ENCODE results near the gene TOLLIP.
"Not testable (repeated sequence)": the region's sequence is repeated elsewhere in the genome, so short reads cannot be mapped to it uniquely, and the experiment has no call there.

TOLLIP gene

DNA sequence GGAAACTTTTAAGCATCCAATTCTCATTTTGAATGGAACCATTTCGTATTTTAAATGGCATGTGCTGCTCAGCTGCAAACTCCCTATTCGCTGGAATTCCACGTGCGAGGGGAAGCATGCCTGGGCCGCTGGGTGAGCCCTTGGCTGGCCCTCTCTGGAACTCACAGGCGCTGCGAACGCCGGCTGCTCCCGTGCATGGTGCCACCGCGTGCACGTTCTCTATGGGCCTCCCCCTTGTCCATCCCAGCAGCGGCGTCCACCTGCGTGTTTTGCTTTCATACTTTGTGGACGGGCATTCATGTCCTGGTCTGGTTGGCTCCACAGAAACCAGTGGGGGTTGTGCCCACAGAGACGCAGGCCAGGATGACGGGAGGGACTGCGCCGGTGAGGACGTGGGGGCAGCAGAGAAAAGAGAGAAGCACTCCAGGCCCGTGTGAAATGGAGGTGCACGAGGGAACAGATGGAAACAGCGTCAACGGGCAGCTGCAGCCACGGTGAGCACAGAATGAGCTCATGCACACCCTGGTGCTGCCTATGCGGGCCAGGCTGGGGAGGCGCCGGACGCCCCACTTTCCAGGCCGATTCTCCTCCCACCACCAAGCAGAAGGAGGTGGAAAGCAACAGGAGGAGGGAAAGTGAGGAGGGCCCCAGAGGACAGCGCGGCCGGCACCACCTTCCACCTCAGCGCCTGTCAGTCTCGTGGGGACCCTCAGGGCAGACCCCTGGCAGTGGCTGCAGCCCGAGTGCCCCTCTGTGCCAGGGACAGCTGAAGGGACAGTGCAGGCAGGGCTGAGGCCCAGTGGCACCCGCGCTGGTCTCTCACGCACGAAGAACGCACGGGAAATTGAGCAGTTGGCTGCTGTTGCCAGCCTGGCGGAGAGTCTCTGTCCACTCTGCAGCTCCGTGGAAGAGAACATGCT, 29.1 kb downstream of the TOLLIP start:
- DNase-seq = no peak

DNA sequence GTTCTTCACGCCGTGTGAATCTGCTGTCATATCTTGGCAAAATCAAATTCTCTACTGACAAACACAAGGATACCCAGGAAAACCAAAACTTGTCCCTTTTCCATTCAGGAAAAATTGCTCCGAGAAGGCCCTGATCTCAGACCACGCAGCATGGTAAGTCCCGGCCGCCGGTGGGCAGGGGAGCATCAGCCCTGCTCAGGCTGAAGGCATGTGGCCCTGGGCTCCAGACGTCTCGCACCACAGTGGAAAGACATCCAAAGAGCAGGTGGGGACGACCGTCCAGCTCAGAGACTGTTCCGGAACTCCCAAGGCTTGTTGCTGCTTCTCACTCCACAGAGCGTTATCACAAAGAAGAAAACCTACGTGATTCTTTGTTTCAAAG, 29.8 kb downstream of the TOLLIP start:
- DNase-seq = no peak

DNA sequence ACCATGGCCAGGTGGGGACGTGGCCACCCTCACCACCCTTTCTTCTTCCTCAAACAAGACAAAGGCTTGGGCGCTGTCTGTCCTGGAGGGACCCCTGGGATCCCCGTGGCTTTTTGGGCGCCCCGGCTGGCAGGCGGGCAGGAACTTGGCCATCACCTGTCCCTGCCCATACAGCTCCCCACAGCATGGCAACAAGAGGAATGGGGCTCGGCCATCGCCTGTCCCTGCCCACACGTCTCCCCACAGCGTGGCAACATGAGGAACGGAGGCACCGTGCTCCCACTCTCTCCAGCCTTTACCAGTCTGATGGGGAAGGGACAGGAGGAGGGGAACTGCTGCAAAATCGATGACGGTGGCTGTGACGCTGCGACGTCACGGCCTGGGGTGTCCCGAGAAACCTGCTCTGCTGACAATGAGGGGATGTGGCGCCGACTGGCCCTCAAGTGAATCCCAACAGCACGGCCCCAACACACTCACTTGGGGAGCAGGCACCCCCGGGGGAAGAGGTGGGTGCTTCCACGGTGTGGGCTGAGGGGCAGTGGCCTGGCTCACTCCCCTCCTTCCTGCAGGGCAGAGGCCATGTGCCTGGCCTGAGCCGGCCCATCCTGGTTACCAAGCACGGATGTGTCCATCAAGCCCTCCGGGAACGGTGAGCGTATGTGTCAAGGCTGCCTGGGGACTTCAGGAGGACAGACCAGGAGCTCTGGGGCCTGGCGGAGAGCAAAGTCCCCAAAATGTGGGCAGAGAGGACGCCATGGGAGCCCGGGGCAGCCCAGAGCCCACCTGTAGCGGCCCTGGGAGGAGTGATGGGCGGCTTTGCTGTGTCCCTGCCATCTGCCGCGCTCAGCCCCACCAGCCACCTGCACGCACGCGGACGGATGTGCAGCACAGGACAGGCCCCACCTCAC, 30.4 kb downstream of the TOLLIP start:
- DNase-seq = no peak

DNA sequence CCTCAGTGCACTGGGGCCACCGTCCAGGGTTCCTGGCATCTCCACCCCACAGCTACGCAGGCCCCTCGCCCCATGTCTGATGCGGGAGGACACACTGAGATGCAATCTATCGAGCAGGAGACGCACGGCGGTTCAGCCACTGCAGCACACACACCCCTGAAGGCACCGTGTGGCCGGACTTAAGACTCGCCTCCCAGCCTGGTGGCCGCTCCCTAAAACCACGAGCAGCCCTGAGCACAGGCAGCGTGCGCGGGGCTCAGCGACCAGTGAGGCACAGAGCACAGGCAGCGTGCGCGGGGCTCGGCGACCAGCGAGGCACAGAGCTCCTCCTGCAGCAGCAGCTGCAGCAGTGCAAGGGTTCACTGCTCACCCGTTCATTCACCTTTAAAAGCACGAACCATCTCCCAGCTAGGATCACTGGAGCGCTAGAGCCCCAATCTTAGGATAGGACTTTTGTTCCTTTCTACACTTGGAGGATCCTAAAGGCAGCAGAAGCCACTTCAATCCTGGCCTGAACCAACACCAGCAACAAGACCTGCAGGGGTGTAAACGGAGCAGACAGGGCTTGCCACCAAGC, 31.4 kb downstream of the TOLLIP start:
- DNase-seq = no peak

DNA sequence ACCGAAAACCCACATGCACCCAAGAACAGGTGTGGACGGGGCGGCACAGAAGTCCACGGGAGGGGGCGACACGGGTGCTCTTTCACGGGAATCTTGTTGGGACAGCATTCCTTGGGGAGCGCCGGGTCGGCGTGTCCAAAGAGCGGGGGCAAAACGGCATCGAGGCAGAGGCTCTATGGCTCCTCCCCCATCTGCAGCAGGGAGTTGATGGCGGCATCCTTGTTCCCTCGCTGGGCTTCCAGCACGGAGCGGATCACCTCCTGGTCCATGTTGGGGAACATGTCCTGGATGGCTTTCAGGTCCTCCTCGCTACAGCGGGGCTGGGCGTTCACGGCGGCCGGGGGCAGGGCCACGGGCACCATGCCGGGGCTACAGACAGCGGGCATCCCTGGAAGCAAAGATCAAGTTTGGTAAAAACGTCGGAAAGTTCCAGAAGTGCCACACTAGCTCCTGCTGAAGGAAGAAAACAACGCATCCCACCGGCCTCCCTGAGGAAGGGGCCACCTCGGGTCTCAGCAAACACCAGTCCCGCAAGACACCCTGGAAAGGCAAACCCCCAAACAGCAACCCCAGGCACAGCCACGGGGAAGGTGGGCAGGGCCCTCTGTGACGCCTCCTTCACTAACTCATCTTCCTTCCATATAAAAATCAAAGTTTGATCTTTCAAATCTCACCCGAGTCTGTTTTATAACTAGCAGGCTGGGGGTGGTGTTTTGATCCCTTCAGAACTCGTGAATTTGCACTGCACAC, 32.4 kb downstream of the TOLLIP start:
- no peak for DNase-seq

DNA sequence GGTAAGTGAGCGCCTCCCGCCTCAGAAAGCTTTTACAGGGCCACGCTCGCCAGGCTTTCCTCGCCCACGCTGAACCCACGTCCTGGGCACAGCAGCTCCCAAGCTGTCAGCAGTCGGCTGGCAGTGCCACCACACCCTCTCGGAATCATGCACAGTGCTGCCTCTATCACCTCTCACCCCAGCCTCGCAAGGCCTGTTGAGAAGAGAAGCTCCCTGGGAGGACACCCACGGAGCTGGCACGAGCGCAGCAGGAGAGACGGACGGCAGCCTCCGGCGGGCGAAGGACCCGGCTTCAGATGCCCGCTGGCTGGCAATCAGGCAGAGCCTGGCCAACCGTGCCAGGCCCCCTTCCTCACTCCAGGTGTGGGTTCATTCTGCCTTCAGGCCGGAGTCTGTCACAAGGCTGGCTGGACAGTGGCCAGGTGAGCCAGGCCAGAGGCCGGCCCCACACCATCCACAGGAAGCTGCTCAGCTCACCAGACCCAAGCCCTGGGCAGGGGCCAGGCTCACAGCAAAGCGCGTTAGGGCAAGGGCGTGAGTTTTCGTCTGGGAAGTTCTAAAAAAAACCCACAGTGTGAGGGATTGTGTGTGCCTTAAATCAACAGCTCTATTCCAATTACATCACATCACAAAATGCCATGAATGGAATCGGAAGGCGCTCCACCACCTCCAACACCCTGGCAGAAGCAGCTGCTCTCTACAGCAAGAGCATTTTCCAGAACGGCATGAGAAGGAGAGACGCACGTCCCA, 33.2 kb downstream of the TOLLIP start:
- DNase-seq = no peak

DNA sequence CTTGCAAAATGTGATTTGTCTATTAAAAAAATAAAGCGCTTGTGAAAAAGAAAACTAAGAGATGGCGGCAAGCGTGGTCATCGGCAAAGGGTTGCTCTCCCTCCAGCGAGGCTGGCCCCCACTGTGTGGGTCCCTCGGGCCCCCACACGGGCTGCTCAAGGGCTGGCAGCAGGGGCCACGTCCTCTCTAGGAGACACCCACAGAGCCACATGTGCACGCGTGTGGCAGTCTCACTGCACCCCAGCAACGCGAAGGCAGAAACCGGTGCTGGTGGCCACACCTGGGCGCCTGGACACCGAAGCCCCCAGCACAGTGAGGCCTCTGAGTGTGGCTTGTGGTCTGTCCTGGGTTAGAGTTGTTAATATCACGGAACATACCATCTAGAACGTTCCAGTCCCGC, 34.4 kb downstream of the TOLLIP start:
- no peak for DNase-seq

DNA sequence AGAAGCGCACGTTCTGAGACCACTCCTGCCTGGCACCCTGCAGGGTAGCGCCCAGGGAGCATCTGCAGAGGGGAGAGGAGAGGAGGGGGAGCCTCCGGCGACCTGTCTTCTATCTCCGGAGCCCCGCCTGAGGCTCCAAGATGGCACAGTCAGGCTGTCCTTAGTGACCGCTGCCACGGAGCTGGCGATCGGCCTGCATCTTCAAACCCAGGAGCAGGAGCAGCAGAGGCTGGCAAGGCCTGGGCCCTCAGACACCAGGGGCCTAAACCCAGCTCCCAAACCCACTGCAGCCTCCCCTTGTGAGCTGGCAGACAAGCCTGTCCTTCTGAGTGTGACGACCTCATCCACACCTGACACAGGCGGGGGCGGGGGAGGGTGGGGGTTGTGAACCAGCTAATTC, 34.9 kb downstream of the TOLLIP start:
- DNase-seq = no peak

DNA sequence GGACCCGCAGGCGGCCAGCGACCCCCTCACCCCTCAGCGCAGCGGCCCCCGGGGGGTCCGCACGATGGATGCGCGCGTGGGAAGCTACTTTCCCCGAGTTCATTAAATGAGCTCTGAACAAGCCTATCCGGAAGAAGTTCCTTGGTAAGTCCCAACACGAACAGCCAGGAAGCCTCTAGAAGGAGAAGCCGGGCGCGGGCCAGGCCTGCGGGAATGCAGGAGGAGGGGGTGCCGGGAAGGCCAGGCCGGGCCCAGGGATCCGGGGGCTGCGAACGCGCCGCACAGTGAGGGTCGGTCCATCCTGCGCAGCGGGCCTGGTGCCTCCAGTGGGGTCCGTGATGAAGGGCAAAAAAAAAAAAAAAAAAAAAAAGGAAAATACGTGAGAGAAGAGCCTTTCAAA, 36.9 kb downstream of the TOLLIP start:
- no peak for DNase-seq

DNA sequence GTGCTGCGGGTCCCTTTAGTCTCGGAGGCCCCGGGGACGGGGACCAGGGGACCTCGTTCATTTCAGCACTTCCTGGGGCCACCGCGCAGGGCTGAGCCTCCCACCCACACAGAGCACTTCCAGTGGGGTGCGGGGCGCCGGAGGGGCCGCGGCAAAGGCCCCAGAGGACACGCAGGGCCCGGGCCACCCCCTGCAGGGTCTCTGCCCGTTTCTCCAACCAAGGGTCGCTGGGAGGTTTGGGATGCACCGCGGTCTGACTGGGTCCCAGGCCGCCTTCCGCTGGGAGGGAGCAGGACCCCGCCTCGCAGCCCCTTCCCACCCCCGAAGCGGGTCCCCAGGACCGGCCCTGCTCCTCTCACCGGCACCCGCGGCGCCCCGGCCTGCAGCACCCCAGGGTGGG, 37.5 kb downstream of the TOLLIP start:
- no peak for DNase-seq

DNA sequence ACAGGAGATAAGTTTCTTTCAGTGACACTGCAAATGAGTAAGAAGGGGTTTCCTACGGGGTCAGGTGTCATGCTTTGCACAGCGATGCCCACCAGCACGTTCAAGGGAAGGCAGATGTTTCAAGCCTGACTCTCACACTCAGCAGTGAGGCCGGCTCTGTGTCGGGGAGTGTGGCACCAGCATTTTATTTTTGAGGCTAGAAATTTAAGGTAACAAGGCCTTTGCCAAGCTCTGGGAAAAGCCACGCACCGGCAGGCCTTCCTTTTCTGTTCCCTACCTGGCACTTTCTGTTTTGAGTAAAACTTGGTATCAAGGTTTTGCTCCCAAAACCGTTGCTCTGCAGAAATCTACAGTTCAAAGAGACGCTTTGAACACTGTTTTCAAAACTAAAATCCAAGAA, 38.0 kb downstream of the TOLLIP start:
- no peak for DNase-seq

DNA sequence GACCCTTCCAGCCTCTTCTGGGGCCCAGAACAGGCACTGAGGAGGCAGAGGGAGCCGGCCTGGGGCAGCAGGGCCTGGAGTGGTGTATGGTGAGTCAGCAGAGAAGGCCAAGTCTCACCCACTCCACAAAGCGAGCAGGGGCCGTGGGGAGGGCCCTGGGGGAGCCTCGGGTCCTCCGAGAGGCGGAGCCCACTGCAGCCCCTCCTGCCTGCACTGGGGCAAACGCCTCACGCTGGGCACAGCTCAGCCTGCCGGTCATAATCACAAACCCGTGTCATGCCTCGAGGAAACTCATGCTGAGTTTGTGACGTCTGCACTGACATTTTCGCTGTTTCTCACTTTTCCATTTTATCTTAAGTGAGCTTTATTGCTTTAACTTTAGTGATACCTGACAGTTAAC, 38.4 kb downstream of the TOLLIP start:
- DNase-seq = no peak

DNA sequence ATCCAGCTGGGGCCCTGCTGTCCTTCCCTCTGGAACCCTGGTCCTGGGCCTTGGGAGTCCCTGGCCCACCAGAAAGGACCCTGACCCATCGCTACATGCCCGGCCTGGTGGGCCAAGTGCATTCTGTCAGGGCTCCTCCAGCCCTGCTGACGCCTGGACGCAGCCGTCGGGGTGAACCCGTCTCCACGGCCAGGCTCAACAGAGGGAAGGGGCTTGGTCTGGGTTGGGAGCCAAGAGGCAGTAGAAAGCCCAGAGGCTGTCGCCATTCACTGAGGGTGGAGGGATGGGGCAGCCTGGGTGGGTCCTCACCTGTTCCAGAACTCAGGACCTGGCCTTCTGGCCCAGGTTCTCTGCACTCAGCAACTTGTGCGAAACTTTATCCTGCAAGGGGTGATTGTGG, 39.0 kb downstream of the TOLLIP start:
- DNase-seq = no peak

DNA sequence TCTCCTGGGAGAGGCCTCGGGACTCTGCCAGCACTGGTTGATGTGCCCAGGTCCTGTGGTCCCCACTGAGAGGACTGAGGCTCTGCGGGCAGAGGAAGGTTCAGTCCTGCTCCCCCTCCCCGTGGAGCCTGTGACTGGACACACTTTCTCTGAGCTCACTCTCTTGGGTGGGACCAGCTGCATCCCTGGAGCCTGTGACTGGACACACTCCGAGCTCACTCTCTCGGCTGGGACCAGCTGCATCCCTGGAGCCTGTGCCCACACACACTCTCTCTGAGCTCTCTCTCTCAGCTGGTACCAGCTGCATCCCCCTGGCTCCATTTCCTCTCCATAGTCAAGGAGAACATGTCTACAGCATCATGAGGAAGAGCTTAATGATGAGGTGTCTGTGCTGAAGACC, 39.5 kb downstream of the TOLLIP start:
- no peak for DNase-seq

DNA sequence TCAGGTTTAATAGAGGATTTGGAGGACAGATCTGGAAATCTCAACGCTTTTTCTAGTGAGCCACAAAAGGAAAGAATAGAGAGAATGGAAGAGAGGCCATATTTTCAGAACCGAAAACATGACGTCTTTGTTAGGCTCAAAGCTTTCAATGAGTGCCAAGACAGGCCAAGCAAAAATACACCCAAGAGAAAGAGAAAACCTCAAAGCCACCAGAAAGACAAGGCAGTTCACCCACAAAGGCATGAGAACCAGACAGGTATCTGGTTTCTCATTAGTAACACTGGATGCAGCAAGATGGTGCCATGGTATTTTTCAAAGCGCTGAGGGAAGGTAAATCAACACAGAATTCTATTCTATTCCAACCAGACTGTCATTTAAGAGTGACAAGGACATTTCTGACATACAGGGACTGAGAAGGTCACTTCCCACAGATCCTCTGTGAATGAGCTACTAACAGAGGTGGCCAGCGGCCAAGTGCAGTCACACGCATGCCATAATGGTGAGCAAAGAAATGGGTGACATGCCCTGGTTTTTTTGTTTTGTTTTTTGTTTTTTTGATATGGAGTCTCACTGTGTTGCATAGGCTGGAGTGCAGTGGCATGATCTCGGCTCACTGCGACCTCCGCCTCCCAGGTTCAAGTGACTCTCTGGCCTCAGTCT, 41.9 kb downstream of the TOLLIP start:
- no peak for DNase-seq

DNA sequence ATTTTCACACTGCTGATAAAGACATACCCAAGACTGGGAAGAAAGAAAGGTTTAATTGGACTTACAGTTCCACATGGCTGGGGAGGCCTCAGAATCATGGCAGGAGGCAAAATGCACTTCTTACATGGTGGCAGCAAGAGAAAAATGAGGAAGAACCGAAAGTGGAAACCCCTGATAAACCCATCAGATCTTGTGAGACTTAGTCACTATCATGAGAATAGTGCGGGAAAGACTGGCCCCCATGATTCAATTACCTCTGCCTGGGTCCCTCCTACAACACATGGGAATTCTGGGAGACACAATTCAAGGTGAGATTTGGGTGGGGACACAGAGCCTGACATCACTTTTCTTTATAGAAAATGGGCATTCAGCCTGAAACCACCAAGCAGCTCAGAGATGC, 42.5 kb downstream of the TOLLIP start:
- DNase-seq = not testable (repeated sequence)

DNA sequence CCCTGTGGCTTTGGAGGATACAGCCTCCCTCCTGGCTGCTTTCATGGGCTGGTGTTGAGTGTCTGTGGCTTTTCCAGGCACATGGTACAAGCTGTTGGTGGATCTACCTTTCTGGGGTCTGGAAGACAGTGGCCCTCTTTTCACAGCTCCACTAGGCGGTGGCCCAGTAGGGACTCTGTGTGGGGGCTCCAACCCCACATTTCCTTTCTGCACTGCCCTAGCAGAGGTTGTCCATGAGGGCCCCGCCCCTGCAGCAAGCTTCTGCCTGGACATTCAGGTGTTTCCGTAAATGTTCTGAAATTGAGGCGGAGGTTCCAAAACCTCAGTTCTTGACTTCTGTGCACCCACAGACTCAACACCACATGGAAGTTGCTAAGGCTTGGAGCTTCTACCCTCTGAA, 44.0 kb downstream of the TOLLIP start:
- not testable (repeated sequence) for DNase-seq

DNA sequence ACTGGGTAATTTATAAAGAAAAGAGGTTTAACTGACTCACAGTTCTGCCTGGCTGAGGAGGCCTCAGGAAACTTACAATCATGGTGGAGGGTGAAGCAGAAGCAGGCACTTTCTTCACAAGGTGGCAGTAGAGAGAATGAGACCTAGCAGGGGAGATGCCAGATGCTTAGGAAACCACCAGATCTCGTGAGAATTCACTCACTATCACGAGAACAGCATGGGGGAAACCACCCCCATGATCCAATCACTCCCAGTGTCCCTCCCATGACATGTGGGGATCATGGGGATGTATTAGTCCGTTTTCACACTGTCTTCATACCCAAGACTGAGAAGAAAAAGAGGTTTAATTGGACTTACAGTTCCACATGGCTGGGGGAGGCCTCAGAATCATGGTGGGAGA, 45.0 kb downstream of the TOLLIP start:
- DNase-seq = peak; percentile 53

DNA sequence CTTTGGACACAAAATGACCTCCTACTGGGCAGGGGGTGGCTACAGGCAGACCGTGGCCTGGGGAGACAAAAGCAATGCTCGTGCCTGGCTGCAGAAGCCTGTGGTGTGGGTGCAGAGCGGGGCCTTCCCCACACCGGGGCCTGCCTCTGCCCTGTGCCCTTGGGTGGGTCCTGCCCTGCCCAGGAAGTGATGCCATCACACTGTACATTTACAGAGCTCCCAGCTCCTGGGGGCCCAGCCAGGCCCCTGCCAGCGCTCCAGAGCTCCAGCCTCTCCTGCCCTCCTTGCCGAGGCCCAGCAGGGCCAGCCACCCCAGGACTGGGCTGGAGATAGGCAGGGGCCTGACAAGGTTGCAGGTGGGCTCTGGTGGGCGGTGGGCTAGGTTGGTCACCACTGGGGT, 46.4 kb downstream of the TOLLIP start:
- DNase-seq = no peak

DNA sequence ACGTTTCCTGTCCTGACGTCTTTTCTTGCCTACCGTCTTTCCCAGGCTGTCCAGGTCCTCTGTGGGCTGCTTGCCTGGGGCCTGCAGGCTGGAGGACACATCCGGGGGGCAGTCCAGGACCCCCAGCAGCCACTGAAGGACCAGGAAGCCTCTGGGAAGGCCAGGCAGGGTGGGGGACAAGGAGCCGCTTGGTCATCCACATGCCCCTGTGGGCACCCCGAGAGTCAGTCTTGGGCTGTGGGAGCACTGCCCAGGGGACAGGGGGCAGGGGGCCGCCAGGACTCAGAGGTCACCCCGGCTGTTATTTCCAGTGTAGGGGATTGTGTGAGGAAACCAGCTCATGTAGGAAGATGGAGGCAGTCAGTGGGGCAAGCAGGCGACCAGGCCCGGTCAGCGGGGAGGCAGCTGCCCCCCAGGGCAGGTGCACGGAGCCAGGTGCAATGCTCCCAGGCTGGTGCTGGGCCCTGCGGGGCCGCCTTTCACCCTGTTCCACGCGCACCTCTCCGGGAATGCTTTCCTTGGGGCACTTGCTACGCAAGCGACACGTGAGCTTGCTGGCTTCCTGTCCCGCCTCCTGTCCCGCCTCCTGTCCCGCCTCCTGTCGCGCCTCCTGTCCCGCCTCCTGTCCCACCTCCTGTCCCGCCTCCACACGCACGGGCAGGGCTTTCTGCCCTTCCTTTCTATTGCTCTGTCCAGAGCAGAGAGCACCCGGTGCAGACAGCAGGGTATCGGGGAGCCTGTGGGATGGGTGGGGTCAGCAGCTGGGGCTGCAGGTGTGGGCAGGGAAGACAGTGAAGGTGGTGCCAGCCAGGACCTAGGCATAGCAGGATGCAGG, 47.0 kb downstream of the TOLLIP start:
- peak; percentile 91 for DNase-seq
